ENCODE results near the gene TMEM60. TPM values are rescaled to one million over a fixed set of nuclear protein-coding genes. Genes with fewer than 3 reads are reported as not detected.

TMEM60 gene
- total RNA-seq = 10 to 100 TPM in 1 of 2 donors, 1 to 10 TPM in 1; 6.6 to 13.8 TPM

DNA sequence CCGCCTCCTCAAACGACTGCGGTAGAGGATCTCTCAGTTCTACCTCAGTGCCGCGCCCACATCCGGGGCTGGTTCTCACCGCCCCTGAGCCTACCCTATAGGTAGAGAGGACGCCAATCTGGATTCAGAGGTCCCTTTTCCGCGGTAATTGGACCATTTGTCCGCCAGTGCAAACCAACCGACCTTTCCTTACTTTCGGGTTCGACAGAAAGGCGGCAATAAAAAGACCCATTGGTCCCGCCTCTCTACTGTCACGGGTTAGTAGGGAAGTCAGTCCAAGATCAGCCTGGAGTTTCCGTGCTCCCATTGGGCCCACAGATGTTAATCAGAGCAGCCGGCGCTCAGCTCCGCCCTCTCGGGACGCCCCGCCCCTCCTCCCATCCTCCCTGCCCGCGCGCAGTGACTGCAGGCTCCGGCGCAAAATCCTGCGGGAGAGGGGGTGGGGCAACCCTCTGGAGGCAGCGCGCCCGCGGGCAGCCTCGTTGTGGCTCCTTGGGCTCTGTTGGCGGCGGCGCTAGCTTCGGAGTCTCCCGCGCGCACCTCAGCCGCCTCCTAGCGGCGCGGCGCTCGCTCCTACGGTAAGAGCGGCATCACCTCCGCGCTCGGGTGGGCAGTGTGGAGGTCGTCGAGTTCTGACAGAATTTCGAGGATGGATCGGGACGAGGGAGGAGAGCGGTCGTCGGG lies at the start of gene TMEM60, which contains the start of gene PHTF2:
Gene TMEM60, minus strand, starts transcription at position 41 of the 684 bp plus-strand sequence. CDS start 4,061 bp downstream, outside the sequence.
Gene PHTF2, plus strand, starts transcription at position 380 of the 684 bp plus-strand sequence.
- peak; percentile 99 for DNase-seq (ENCODE audit: low spot score)
- TF ChIP-seq, protein P1, sequence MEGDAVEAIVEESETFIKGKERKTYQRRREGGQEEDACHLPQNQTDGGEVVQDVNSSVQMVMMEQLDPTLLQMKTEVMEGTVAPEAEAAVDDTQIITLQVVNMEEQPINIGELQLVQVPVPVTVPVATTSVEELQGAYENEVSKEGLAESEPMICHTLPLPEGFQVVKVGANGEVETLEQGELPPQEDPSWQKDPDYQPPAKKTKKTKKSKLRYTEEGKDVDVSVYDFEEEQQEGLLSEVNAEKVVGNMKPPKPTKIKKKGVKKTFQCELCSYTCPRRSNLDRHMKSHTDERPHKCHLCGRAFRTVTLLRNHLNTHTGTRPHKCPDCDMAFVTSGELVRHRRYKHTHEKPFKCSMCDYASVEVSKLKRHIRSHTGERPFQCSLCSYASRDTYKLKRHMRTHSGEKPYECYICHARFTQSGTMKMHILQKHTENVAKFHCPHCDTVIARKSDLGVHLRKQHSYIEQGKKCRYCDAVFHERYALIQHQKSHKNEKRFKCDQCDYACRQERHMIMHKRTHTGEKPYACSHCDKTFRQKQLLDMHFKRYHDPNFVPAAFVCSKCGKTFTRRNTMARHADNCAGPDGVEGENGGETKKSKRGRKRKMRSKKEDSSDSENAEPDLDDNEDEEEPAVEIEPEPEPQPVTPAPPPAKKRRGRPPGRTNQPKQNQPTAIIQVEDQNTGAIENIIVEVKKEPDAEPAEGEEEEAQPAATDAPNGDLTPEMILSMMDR (IDR thresholded peaks at IDR 0.05) = peak; percentile 29 to 56
- peak within 1 kb of the TSS; percentile 90 for H3K27ac ChIP-seq
- H3K4me3 ChIP-seq = peak within 1 kb of the TSS; percentile 75 to 90
- H3K4me1 ChIP-seq = peaks cover 0 to 23% of the 10 kb centered on the region in 2 donors
- H3K27me3 ChIP-seq = no peaks in the 10 kb centered on the region
- H3K9me3 ChIP-seq = no peaks in the 10 kb centered on the region
- peaks cover 5% of the 10 kb centered on the region for H3K36me3 ChIP-seq

- no peak overlapping the region for H3K4me3 ChIP-seq
- no peak overlapping the region for H3K27ac ChIP-seq
- no peaks in the 10 kb centered on the region for H3K9me3 ChIP-seq
- TF ChIP-seq, protein P1 (IDR thresholded peaks at IDR 0.05) = no peak
- H3K27me3 ChIP-seq = no peaks in the 10 kb centered on the region
- DNase-seq (ENCODE audit: low spot score) = no peak
- H3K36me3 ChIP-seq = no peaks in the 10 kb centered on the region
- no peaks in the 10 kb centered on the region for H3K4me1 ChIP-seq
These were observed 48.3 kb upstream of the TMEM60 start for GRCh38 chr7:77846317-77847092.

GRCh38 chr7:77843194-77843593 lies 45.0 kb upstream of the TMEM60 start:
- no peak overlapping the region for H3K27ac ChIP-seq
- no peaks in the 10 kb centered on the region for H3K9me3 ChIP-seq
- no peaks in the 10 kb centered on the region for H3K27me3 ChIP-seq
- no peak for DNase-seq (ENCODE audit: low spot score)
- H3K4me3 ChIP-seq = no peak overlapping the region
- no peaks in the 10 kb centered on the region for H3K36me3 ChIP-seq
- TF ChIP-seq, protein P1 (IDR thresholded peaks at IDR 0.05) = no peak
- peaks cover 0 to 12% of the 10 kb centered on the region in 2 donors for H3K4me1 ChIP-seq

GRCh38 chr7:77839919-77840318 lies 41.7 kb upstream of the TMEM60 start:
- DNase-seq (ENCODE audit: low spot score) = no peak
- H3K36me3 ChIP-seq = no peaks in the 10 kb centered on the region
- no peaks in the 10 kb centered on the region for H3K9me3 ChIP-seq
- TF ChIP-seq, protein P1 (IDR thresholded peaks at IDR 0.05) = no peak
- no peak overlapping the region for H3K4me3 ChIP-seq
- H3K27ac ChIP-seq = no peak overlapping the region
- H3K4me1 ChIP-seq = peaks cover 0 to 13% of the 10 kb centered on the region in 2 donors
- H3K27me3 ChIP-seq = no peaks in the 10 kb centered on the region

DNA sequence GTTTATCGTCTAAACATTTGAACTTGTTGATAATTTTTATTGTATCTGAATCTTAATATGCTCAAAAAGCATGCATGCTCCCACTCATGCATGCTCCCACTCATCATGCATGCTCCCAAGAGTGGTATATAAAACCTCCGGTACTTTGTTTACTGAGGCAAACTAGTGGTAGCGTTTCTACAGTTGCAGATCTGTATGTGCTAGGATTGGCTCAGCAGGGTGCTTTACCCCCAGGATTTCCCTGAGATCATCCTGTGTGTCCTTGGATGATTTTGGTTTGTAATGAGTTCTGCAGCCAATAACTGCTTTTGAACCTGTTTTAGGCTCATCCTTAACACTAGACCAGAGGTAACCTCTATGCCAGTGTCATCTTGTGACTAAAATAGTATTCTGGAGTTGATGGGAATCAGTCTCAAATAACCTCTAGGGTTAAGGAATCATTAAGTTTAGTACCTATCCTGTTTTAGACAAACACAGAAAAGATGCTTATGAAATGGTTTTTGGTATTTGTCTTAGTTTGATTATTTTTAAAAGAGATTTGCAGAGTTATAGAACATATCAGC lies 40.8 kb upstream of the TMEM60 start:
- Histone ChIP-seq H3K4me1 (peaks cover 0 to 20% of the 10 kb centered on the region in 2 donors), H3K4me3 (no peak overlapping the region), H3K27ac (no peak overlapping the region), H3K27me3 (no peaks in the 10 kb centered on the region), H3K9me3 (no peaks in the 10 kb centered on the region), H3K36me3 (no peaks in the 10 kb centered on the region)
- no peak for DNase-seq (ENCODE audit: low spot score)
- TF ChIP-seq, protein P1 (IDR thresholded peaks at IDR 0.05) = no peak

All from right atrium auricular region (tissue), 2 donors.